Central memory CD8-positive, alpha-beta T cell (primary cell): Measurements from ENCODE around the gene AGBL4.
"Not testable (repeated sequence)": the region's sequence is repeated elsewhere in the genome, so short reads cannot be mapped to it uniquely, and the experiment has no call there.

Experiments
- ATAC-seq: fragments of 150-1000 bp; cut with Tn5 transposase; replicated peaks from 2 replicates; pipeline ENCODE4 v1.10.0; 2022; ENCODE audit warnings: mild to moderate bottlenecking, moderate FRiP score, moderate number of reproducible peaks; ENCODE audit not compliant: poor library complexity, severe bottlenecking; ENCODE audit errors: extremely low read depth
- DNase-seq, 2 donors: peaks; one replicate each; pipeline ENCODE4 v3.0.0; 2021; ENCODE audit warnings: low spot score in 2 of 2
- H3K27ac Mint-ChIP-seq: one replicate; pipeline ENCODE4 v1.8.0; 2022; ENCODE audit warnings: low read depth, mild to moderate bottlenecking, moderate library complexity, mixed read lengths
- H3K27me3 Mint-ChIP-seq: one replicate; pipeline ENCODE4 v1.8.0; 2022; ENCODE audit warnings: mixed read lengths
- H3K36me3 Mint-ChIP-seq: one replicate; pipeline ENCODE4 v1.8.0; 2022; ENCODE audit warnings: mild to moderate bottlenecking, moderate library complexity, mixed read lengths; ENCODE audit not compliant: insufficient read depth
- H3K4me1 Mint-ChIP-seq: one replicate; pipeline ENCODE4 v1.8.0; 2022; ENCODE audit warnings: mixed read lengths
- H3K4me3 Mint-ChIP-seq: one replicate; pipeline ENCODE4 v1.8.0; 2022; ENCODE audit warnings: mild to moderate bottlenecking, moderate library complexity, mixed read lengths
- H3K9me3 Mint-ChIP-seq: one replicate; pipeline ENCODE4 v1.8.0; 2022; ENCODE audit warnings: mixed read lengths

AGBL4 gene

DNA sequence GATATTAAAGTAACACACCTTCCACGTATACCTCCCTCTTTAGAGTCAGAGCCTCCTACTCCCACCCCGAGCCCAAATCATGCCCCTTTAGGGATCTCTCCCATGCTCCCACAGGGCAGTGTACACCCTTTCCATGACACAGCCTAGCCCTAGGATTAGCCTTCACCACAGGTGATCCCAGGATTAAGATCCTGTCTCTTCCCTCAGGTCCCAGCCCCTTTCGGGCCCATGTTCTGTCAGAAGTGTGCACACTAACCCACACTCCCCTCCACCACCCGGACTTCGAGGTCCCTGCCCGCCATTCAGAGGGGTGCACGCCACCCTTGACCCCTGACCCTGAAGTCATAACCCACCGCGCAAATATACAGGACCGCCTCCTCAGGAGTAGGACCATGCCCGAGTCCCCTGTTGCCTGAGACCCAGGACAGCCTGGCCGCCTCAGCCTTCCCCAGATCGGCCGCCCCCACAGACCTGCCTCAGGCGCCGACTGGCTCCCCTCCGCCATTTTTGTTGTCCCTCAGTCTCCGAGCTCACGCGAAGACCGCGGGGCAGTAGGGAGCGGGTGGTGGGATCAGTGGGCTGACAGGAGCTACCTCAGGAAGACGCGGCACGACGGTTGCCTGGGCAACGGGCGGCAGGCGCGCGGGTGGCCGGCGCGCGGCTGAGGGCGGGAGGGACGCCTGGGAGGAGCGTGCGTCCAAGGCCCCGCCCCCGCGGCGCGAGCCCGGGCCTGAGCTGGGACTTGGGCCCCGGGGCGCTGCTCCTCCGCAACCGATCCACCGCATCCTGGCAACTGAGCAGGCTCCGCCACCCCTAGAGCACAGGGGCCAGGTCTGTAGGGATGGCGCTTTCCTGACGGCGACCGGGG, at the start of gene AGBL4:
Gene AGBL4, minus strand, starts transcription at position 663 of the 868 bp plus-strand sequence.
- Mint-ChIP-seq H3K36me3 (peaks cover 2% of the 10 kb centered on the region), H3K27me3 (peaks cover 15% of the 10 kb centered on the region), H3K27ac (peak within 1 kb of the TSS; percentile 18), H3K4me3 (no peak within 1 kb of the TSS), H3K4me1 (no peaks in the 10 kb centered on the region), H3K9me3 (no peaks in the 10 kb centered on the region)
- no peak for ATAC-seq
- no peak for DNase-seq

DNA sequence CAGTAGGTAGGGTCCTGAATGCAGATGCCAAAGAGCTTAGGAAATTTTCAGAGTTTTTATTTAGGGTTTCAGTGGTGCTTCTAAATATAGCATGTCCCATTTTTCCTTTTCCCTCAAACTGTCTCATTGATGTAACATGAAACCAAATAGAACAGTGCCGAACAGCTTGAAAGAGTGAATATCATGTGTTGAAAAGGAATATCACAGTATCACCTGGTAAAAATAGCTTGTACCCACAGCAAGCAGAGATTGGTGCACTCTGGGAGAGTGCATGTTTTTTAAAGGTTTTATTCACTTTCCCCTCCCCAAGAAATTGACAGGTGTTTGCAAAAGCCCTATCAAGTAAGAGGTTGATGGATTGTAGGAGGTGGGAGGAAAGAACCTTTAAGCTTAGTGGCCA, 43.1 kb upstream of the AGBL4 start:
- no peak for ATAC-seq
- Mint-ChIP-seq H3K4me3 (no peak overlapping the region), H3K27me3 (no peaks in the 10 kb centered on the region), H3K9me3 (no peaks in the 10 kb centered on the region), H3K4me1 (no peaks in the 10 kb centered on the region), H3K27ac (no peak overlapping the region), H3K36me3 (no peaks in the 10 kb centered on the region)
- DNase-seq = no peak

DNA sequence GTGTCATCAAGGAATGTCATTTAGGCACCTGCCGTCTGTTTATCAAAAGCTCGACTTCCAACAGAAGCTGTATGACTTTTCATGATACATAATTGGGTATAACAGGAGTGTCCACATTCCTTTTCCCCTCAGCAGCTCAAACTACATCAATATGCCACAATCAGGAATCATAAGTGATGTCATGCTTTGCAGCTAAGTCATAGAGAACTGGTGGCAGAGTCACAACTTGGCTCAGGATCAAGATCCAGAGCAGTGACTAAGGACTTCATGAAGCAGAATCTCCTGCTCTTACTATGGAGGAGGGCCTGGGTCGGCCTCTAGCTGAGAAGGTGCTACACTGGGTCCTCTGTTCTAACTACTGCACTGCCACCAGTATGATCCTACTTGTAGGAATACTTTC, 36.5 kb upstream of the AGBL4 start:
- Mint-ChIP-seq H3K27ac (no peak overlapping the region), H3K4me3 (no peak overlapping the region), H3K4me1 (no peaks in the 10 kb centered on the region), H3K9me3 (no peaks in the 10 kb centered on the region), H3K27me3 (no peaks in the 10 kb centered on the region), H3K36me3 (no peaks in the 10 kb centered on the region)
- DNase-seq = no peak
- no peak for ATAC-seq

DNA sequence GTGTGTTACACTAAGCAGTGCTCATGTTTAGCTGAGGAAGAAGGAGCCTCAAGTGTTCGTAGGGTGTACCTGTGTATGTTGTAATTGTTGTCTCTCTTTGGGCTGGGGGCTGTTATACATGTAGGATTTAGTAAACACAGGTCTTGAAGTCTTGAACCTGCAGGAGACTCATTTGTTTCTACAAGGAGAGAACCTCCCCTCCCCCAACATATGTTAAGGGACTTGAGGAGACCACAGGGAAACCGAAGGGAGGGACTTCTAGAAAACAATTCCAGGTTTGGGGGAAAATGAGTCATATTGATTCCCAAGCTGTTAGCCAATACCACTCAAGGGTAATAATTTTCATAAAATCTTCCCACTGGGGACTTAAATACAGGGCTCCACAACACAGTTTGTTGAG, 25.0 kb upstream of the AGBL4 start:
- no peak for ATAC-seq
- H3K36me3 Mint-ChIP-seq = no peaks in the 10 kb centered on the region

DNA sequence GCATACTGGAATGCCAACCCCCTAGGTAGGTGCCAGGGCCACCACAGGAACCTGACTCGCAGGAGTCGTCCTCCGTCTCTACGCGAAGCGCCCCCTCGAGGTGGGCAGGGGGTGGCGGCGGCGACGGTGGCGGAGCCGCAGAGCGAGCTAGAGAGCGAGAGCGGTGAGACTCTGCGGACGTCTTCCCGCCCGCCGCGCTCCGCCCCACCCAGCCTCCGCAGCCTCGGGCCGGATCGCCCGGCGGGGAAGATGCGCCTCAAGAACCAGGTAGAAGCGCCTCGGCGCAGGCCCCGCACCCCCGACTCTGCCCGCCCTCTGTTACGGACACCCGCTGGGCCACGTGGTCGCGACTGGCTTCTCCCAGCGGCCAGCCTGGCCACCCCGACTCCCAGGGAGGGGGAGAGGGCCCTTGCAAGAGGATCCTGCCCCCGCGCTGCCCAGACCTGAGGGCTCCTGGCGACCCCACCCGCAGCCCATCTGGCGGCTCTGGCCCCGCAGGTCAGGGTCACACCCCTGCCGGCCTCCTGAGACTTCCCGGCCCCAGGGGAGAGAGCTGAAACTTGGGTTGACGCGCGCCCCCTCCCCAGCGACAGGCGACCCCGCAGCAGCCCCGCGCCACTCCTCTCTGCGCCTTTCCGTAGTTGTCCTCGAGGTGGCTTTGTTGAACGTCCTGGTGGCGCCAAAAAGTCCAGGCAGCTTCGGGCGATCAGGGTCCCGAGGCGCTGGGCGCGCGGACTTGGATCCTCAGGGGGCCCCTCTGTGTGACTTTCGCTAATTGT, 24.4 kb upstream of the AGBL4 start:
- Mint-ChIP-seq H3K4me1 (peaks cover 5% of the 10 kb centered on the region), H3K27ac (no peak overlapping the region), H3K9me3 (no peaks in the 10 kb centered on the region), H3K4me3 (peak overlapping the region; percentile 65), H3K36me3 (no peaks in the 10 kb centered on the region), H3K27me3 (peaks cover 10% of the 10 kb centered on the region)
- ATAC-seq (peak; percentile 46), DNase-seq (peak in 1 of 2 donors; percentile 23)

More for the DNA sequence above, 25.0 kb upstream of the AGBL4 start:
- Mint-ChIP-seq H3K4me3 (peak overlapping the region; percentile 65), H3K9me3 (no peaks in the 10 kb centered on the region), H3K27ac (no peak overlapping the region), H3K27me3 (peaks cover 10% of the 10 kb centered on the region), H3K4me1 (peaks cover 5% of the 10 kb centered on the region)
- DNase-seq = no peak

DNA sequence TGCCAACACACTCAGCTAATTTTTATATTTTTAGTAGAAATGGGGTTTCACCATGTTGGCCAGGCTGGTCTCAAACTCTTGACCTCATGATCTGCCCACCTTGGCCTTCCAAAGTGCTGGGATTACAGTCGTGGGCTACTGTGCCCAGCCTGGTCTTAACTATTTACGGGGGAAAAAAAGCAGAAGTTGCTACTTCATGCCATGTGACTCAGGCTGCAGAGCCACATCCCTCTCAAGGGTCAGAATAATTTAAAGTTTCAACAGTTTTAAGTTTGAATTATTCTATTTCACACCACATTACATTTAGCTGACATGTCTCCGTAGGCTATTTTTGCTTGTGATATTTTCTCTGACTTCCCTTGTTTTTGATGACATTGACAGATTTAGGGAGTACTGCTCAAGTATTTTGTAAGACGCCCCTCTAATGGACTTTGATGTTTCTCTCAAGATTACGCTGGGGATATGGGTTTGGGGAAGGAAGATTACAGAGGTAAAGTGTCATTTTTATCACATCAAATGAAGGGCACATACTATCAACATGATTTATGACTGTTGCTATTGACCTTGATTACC, 14.6 kb upstream of the AGBL4 start:
- DNase-seq (no peak), ATAC-seq (no peak)
- H3K4me1 Mint-ChIP-seq = no peaks in the 10 kb centered on the region
- no peaks in the 10 kb centered on the region for H3K9me3 Mint-ChIP-seq
- H3K36me3 Mint-ChIP-seq = no peaks in the 10 kb centered on the region
- no peak overlapping the region for H3K4me3 Mint-ChIP-seq
- peaks cover 37% of the 10 kb centered on the region for H3K27me3 Mint-ChIP-seq
- H3K27ac Mint-ChIP-seq = no peak overlapping the region

DNA sequence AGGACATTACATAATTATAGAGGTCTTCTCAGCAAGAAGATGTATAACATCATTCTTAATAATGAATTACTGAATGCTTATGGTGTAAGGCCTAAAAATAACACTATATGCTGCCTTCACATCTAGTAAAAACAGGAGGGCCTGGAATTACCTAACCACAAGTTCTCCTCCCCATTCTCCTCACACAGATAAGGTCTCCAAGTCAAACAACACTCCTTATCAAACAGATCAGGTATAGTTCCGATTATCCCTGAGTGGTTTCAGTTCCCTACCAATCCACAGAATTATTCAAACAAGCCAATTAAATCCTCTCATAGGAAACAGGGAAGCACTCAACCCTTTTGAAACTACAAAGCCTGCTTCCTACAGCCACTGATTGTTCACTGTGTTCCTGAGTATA, 4.0 kb upstream of the AGBL4 start:
- Mint-ChIP-seq H3K36me3 (peaks cover 2% of the 10 kb centered on the region), H3K9me3 (no peaks in the 10 kb centered on the region), H3K4me3 (no peak overlapping the region), H3K27me3 (peaks cover 15% of the 10 kb centered on the region), H3K27ac (no peak overlapping the region), H3K4me1 (no peaks in the 10 kb centered on the region)
- no peak for ATAC-seq
- no peak for DNase-seq

DNA sequence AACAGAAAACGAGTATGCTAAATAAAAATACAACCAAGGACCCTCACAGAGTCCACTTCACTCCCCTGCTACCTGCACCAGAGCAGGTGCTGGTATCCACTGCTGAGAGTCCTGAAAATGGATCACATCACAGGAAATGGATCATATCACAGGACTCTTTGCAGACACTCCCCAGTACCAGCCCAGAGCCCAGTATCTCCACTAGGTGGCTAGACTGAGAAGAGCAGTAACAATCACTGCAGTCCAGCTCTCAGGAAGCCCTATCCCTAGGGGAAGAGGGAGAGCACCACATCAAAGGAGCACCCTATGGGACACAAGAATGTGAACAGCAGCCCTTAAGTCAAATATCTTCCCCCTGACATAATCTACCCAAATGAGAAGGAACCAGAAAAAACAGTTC, 28.0 kb downstream of the AGBL4 start:
- peaks cover 39% of the 10 kb centered on the region for H3K27me3 Mint-ChIP-seq

DNA sequence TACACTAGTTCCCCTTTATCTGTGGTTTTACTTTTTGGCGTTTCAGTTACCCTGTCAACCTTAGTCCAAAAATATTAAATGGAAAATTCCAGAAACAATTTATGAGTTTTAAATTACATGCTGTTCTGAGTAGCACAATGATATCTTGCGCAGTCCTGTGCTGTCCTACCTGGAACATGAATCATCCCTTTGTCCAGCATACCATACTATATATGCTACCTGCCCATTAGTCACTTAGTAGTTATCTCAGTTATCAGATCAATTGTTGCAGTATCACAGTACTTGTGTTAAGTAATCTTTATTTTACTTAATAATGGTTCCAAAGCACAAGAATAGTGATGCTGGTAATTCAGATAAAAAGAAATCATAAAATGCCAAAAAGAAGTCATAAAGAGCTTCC, 52.7 kb downstream of the AGBL4 start:
- no peaks in the 10 kb centered on the region for H3K27me3 Mint-ChIP-seq
- H3K9me3 Mint-ChIP-seq = no peaks in the 10 kb centered on the region
- H3K4me1 Mint-ChIP-seq = no peaks in the 10 kb centered on the region
- no peak for DNase-seq
- peak overlapping the region; percentile 7 for H3K27ac Mint-ChIP-seq
- no peak overlapping the region for H3K4me3 Mint-ChIP-seq
- H3K36me3 Mint-ChIP-seq = no peaks in the 10 kb centered on the region
- ATAC-seq = no peak

More for the DNA sequence above, 28.0 kb downstream of the AGBL4 start:
- H3K27ac Mint-ChIP-seq = no peak overlapping the region
- no peak for DNase-seq
- no peaks in the 10 kb centered on the region for H3K36me3 Mint-ChIP-seq
- no peak overlapping the region for H3K4me3 Mint-ChIP-seq
- H3K4me1 Mint-ChIP-seq = no peaks in the 10 kb centered on the region
- no peak for ATAC-seq
- H3K9me3 Mint-ChIP-seq = peaks cover 13% of the 10 kb centered on the region

DNA sequence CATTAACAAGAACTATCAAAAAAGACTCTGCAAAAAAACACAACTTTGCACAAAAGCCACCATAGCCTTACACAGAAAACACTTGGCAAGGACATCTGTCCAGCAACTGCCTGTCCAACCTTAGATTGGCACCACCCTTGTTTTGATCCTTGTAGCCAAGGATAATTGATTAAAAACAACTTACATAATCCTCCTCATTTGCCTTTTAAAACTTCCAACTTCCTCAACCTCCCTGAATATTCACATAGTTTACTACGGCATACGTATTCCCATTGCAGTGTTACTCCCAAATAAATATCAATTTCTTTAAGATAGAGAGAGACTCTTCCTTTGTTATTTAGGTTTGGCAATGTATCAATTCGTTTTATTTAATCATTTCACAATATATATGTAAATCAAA, 72.4 kb downstream of the AGBL4 start:
- no peak overlapping the region for H3K27ac Mint-ChIP-seq
- peaks cover 6% of the 10 kb centered on the region for H3K27me3 Mint-ChIP-seq
- H3K36me3 Mint-ChIP-seq = no peaks in the 10 kb centered on the region
- no peak overlapping the region for H3K4me3 Mint-ChIP-seq
- DNase-seq (no peak), ATAC-seq (no peak)
- no peaks in the 10 kb centered on the region for H3K4me1 Mint-ChIP-seq
- no peaks in the 10 kb centered on the region for H3K9me3 Mint-ChIP-seq

DNA sequence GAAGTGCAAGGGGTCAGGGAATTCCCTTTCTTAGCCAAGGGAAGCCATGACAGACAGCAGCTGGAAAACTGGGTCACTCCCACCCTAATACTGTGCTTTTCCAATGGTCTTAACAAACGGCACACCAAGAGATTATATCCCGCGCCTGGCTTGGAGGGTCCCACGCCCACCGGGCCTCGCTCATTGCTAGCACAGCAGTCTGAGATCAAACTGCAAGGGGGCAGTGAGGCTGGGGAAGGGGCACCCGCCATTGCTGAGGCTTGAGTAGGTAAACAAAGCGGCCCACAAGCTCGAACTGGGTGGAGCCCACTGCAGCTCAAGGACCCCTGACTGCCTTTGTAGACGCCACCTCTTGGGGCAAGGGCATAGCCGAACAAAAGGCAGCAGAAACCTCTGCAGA, 108.5 kb downstream of the AGBL4 start:
- not testable (repeated sequence) for H3K4me3 Mint-ChIP-seq, H3K9me3 Mint-ChIP-seq, DNase-seq, H3K36me3 Mint-ChIP-seq, H3K4me1 Mint-ChIP-seq, H3K27ac Mint-ChIP-seq, ATAC-seq
- peaks cover 11% of the 10 kb centered on the region for H3K27me3 Mint-ChIP-seq

DNA sequence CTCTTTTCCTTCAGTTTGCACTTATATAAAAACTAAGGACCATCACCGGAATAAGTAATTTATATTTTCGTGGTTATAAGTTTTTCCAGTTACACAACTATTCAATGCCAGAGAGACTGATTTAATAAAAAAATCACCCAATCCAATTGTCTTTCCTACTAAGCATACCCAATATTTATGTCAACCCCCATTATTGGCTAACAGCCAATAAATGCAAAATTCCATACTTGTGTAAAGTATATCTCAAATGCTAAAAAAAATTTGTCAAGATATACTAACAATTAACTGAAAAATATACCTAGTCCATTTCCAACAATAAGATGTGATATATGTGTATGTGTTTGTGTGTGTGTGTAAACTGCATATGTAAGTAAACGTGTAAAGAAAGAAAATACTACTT, 117.4 kb downstream of the AGBL4 start:
- ATAC-seq = no peak
- Mint-ChIP-seq H3K4me1 (no peaks in the 10 kb centered on the region), H3K4me3 (no peak overlapping the region), H3K27me3 (no peaks in the 10 kb centered on the region), H3K27ac (no peak overlapping the region), H3K36me3 (no peaks in the 10 kb centered on the region), H3K9me3 (no peaks in the 10 kb centered on the region)
- DNase-seq = no peak
